Lower lobe of right lung (tissue), 2 donors: ENCODE results near the gene AEBP2. TPM values are rescaled to one million over a fixed set of nuclear protein-coding genes. Genes with fewer than 3 reads are reported as not detected.

Experiments used
- ATAC-seq, 2 donors: fragments of 200-7000 bp; cut with Tn5 transposase; one replicate each; pipeline ENCODE4 v1.9.1; 2020 to 2022; ENCODE audit warnings: mild to moderate bottlenecking in 2 of 2, moderate library complexity in 2 of 2
- DNase-seq: peaks from one replicate; pipeline ENCODE4 v3.0.0-alpha.2; 2020
- H3K27ac ChIP-seq: fragments of 200-600 bp; one replicate; pipeline ENCODE4 v1.8.0; 2022
- H3K27me3 ChIP-seq: fragments of 200-600 bp; one replicate; pipeline ENCODE4 v1.8.0; 2022; ENCODE audit warnings: low read depth
- H3K36me3 ChIP-seq: fragments of 200-600 bp; one replicate; pipeline ENCODE4 v1.8.0; 2022; ENCODE audit warnings: mild to moderate bottlenecking
- H3K4me1 ChIP-seq: fragments of 200-600 bp; one replicate; pipeline ENCODE4 v1.8.0; 2022
- H3K4me3 ChIP-seq: fragments of 200-600 bp; one replicate; pipeline ENCODE4 v1.8.0; 2022; ENCODE audit warnings: mild to moderate bottlenecking
- H3K9me3 ChIP-seq: fragments of 200-600 bp; one replicate; pipeline ENCODE4 v1.8.0; 2022
- CTCF ChIP-seq: fragments of 200-600 bp; IDR thresholded peaks from one replicate; pipeline ENCODE4 v1.8.0; 2022; ENCODE audit warnings: antibody characterized with exemption, mild to moderate bottlenecking
- intact Hi-C: fragments of 100-400 bp; cut with DNase I; formaldehyde crosslinking; loops from one replicate; pipeline ENCODE4 v1.11.0; 2022
- total RNA-seq: library from RNA; stranded (reverse); fragmentation: NEBNext Ultra II Directional; extraction: Animal tissue kit (Norgen Biotek cat#: 25700); gene quantifications from one replicate; pipeline ENCODE4 v1.2.1, GENCODE V29; 2021
- donor health status: DM: no; HTN: yes; CAD: no; lungs with severe emphysema.

AEBP2 gene
- total RNA-seq, 1 donor from 2014 or later: 36.7 TPM

GRCh38 chr12:19520646-19521415 is 81.5 kb downstream of the AEBP2 start:
- Histone ChIP-seq H3K27me3 (no peaks in the 10 kb centered on the region), H3K4me1 (peaks cover 10% of the 10 kb centered on the region), H3K4me3 (no peak overlapping the region), H3K9me3 (no peaks in the 10 kb centered on the region), H3K27ac (no peak overlapping the region), H3K36me3 (peaks cover 7% of the 10 kb centered on the region)
- intact Hi-C loops: no loop called here
- TF ChIP-seq CTCF: no peak
- ATAC-seq (no peak), DNase-seq (no peak)

- ATAC-seq (no peak), DNase-seq (no peak)
- no peak for TF ChIP-seq CTCF
- Histone ChIP-seq H3K4me1 (no peaks in the 10 kb centered on the region), H3K27me3 (no peaks in the 10 kb centered on the region), H3K4me3 (no peak overlapping the region), H3K36me3 (no peaks in the 10 kb centered on the region), H3K9me3 (no peaks in the 10 kb centered on the region), H3K27ac (no peak overlapping the region)
- intact Hi-C loops: no loop called here
Measured at GRCh38 chr12:19525274-19525673, 86.0 kb downstream of the AEBP2 start.

- Histone ChIP-seq H3K4me3 (no peak overlapping the region), H3K27me3 (no peaks in the 10 kb centered on the region), H3K36me3 (no peaks in the 10 kb centered on the region), H3K27ac (no peak overlapping the region), H3K4me1 (no peaks in the 10 kb centered on the region), H3K9me3 (no peaks in the 10 kb centered on the region)
- no peak for TF ChIP-seq CTCF
- ATAC-seq (no peak), DNase-seq (no peak)
- intact Hi-C loops: no loop called here
Measured at GRCh38 chr12:19527866-19528265, 88.6 kb downstream of the AEBP2 start.

DNA sequence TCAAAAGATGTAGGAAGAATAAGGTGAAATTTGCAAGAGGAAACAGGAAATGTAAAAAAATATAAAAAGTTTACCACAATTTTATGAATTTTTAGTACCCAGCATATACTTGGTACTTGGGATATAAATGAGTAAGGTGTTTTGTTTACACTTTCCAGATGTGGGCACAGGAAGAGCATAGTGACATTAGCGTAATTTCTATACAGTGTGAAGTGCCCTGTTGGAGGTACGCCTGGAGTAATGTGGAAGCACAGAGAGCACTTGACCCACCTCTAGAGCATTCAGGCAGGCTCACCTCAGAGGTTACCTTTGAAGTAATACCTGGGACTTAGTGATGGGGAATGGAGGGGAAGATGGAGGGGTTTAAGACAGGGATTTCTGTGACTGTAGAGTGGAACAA is 89.5 kb downstream of the AEBP2 start:
- no peak overlapping the region for H3K27ac ChIP-seq
- DNase-seq (no peak), ATAC-seq (peak; percentile 38 to 71)
- H3K4me3 ChIP-seq: no peak overlapping the region
- H3K9me3 ChIP-seq: no peaks in the 10 kb centered on the region
- TF ChIP-seq CTCF: no peak
- intact Hi-C loops: no loop called here
- no peaks in the 10 kb centered on the region for H3K36me3 ChIP-seq
- no peaks in the 10 kb centered on the region for H3K27me3 ChIP-seq
- no peaks in the 10 kb centered on the region for H3K4me1 ChIP-seq

DNA sequence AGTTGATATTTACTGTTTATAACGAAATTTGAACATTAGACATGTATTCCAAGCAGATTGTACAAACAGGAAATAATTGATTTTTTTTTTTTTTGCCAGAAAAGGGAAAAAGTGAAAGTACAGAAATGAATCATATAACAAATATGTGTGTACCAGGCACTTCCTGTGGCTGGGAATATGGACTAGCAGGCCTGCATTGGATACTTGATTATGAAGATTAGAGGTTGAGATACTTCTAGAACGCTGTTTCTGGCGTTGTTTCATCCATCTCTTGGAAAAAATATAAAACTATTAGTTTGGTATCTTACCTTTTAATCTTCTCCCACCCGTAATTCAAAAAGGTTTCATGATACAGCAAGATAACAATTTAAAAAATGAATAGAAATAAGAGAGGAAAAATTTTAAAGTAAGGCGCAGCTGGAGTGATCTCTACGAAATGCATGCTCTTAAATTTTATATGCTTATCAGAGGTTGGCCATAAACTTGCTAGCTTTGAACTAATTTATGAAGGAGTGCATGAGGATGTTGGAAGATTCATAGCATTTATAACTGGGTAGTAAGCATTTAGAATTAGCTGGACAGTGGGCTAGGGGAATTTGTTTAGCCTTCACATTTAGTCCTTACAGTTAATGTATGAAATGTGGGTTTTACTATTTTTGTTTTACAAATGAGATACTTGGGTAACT is 90.8 kb downstream of the AEBP2 start:
- DNase-seq (no peak), ATAC-seq (no peak)
- no peak for TF ChIP-seq CTCF
- Histone ChIP-seq H3K4me1 (no peaks in the 10 kb centered on the region), H3K4me3 (no peak overlapping the region), H3K36me3 (no peaks in the 10 kb centered on the region), H3K9me3 (no peaks in the 10 kb centered on the region), H3K27me3 (no peaks in the 10 kb centered on the region), H3K27ac (no peak overlapping the region)
- intact Hi-C loops: no loop called here
